WTC11 (cell line): ENCODE measurements around the gene CDH16. TPM values are rescaled to one million over a fixed set of nuclear protein-coding genes. Genes with fewer than 3 reads are reported as not detected.

Experiments used
- ATAC-seq: fragments of 200-7000 bp; cut with Tn5 transposase; 2 replicates; pipeline ENCODE4 v1.10.0; 2021; ENCODE audit warnings: mild to moderate bottlenecking, moderate library complexity
- CTCF ChIA-PET: fragments of 300-600 bp; sonication (Branson Sonifier 250); formaldehyde crosslinking; loops from one replicate; lab custom pipeline; 2021; ENCODE audit warnings: antibody characterized with exemption; lab: Charles Lee
- POLR2A ChIA-PET: fragments of 350-600 bp; sonication (Branson Sonifier 250); formaldehyde crosslinking; loops from one replicate; lab custom pipeline; 2021; ENCODE audit warnings: antibody characterized with exemption; lab: Charles Lee
- DNase-seq: peaks from one replicate; pipeline ENCODE4 v3.0.0; 2021; ENCODE audit warnings: low spot score
- H3K27ac Mint-ChIP-seq: 2 replicates; pipeline ENCODE4 v1.8.0; 2021; ENCODE audit warnings: mixed read lengths
- H3K27me3 Mint-ChIP-seq: 2 replicates; pipeline ENCODE4 v1.8.0; 2021; ENCODE audit warnings: low read depth, mild to moderate bottlenecking, moderate library complexity, mixed read lengths
- H3K36me3 Mint-ChIP-seq: 2 replicates; pipeline ENCODE4 v1.8.0; 2021; ENCODE audit warnings: mixed read lengths
- H3K4me1 Mint-ChIP-seq: 2 replicates; pipeline ENCODE4 v1.8.0; 2022; ENCODE audit warnings: mixed read lengths
- H3K4me3 Mint-ChIP-seq: 2 replicates; pipeline ENCODE4 v1.8.0; 2021; ENCODE audit warnings: mild to moderate bottlenecking, moderate library complexity, mixed read lengths
- H3K9me3 Mint-ChIP-seq: 2 replicates; pipeline ENCODE4 v1.8.0; 2021; ENCODE audit warnings: mixed read lengths
- ATF3 ChIP-seq: sonication (generic); formaldehyde crosslinking; conservative IDR thresholded peaks from 2 replicates; pipeline ENCODE4 v1.8.1; 2022; ENCODE audit warnings: mild to moderate bottlenecking, missing genetic modification reagents
- CDX4 ChIP-seq: fragments of 250-450 bp; sonication (Bioruptor Pico); IDR thresholded peaks from 2 replicates; pipeline ENCODE4 v1.9.0; 2021; ENCODE audit warnings: moderate library complexity, mild to moderate bottlenecking, inconsistent platforms, borderline replicate concordance
- FOXK1 ChIP-seq: sonication (generic); formaldehyde crosslinking; IDR thresholded peaks from 2 replicates; pipeline ENCODE4 v1.8.0; 2022; ENCODE audit warnings: mild to moderate bottlenecking, moderate library complexity, missing genetic modification reagents
- GABPB1 ChIP-seq: sonication (generic); formaldehyde crosslinking; IDR thresholded peaks from 2 replicates; pipeline ENCODE4 v1.8.1; 2023; ENCODE audit warnings: mild to moderate bottlenecking, missing genetic modification reagents
- JUN ChIP-seq: sonication (generic); formaldehyde crosslinking; IDR thresholded peaks from 2 replicates; pipeline ENCODE4 v1.8.0; 2023; ENCODE audit warnings: mild to moderate bottlenecking, missing genetic modification reagents
- MLX ChIP-seq: sonication (generic); formaldehyde crosslinking; IDR thresholded peaks from 2 replicates; pipeline ENCODE4 v1.8.1; 2023; ENCODE audit warnings: mild to moderate bottlenecking, missing genetic modification reagents, moderate library complexity
- MXD4 ChIP-seq: fragments of 250-450 bp; sonication (Bioruptor Pico); IDR thresholded peaks from 2 replicates; pipeline ENCODE4 v1.8.0; 2021; ENCODE audit warnings: mild to moderate bottlenecking, moderate library complexity, borderline replicate concordance
- NR1H2 ChIP-seq: sonication (generic); formaldehyde crosslinking; IDR thresholded peaks from 2 replicates; pipeline ENCODE4 v1.9.0; 2021; ENCODE audit warnings: mild to moderate bottlenecking, moderate library complexity, missing genetic modification reagents
- NR3C1 ChIP-seq: sonication (generic); formaldehyde crosslinking; conservative IDR thresholded peaks from 2 replicates; pipeline ENCODE4 v1.8.1; 2023; ENCODE audit warnings: low read depth, mild to moderate bottlenecking, missing genetic modification reagents
- OVOL2 ChIP-seq: fragments of 250-450 bp; sonication (Bioruptor Pico); IDR thresholded peaks from 2 replicates; pipeline ENCODE4 v1.9.0; 2021; ENCODE audit warnings: mild to moderate bottlenecking, borderline replicate concordance
- PRRX2 ChIP-seq: fragments of 250-450 bp; sonication (Bioruptor Pico); IDR thresholded peaks from 2 replicates; pipeline ENCODE4 v1.8.0; 2021; ENCODE audit warnings: mild to moderate bottlenecking
- RELA ChIP-seq: sonication (generic); formaldehyde crosslinking; IDR thresholded peaks from 2 replicates; pipeline ENCODE4 v1.8.1; 2022; ENCODE audit warnings: missing genetic modification reagents, mild to moderate bottlenecking, borderline replicate concordance
- SMAD4 ChIP-seq: sonication (generic); formaldehyde crosslinking; IDR thresholded peaks from 2 replicates; pipeline ENCODE4 v1.8.0; 2022; ENCODE audit warnings: mild to moderate bottlenecking, missing genetic modification reagents
- SOX15 ChIP-seq: fragments of 250-450 bp; sonication (Bioruptor Pico); IDR thresholded peaks from 2 replicates; pipeline ENCODE4 v1.9.0; 2021; ENCODE audit warnings: mild to moderate bottlenecking
- SP1 ChIP-seq: sonication (generic); formaldehyde crosslinking; conservative IDR thresholded peaks from 2 replicates; pipeline ENCODE4 v1.8.1; 2022; ENCODE audit warnings: missing genetic modification reagents
- TEAD1 ChIP-seq: sonication (generic); formaldehyde crosslinking; IDR thresholded peaks from 2 replicates; pipeline ENCODE4 v1.8.0; 2022; ENCODE audit warnings: mild to moderate bottlenecking, missing genetic modification reagents
- ZBTB21 ChIP-seq: sonication (generic); formaldehyde crosslinking; IDR thresholded peaks from 2 replicates; pipeline ENCODE4 v1.8.1; 2023; ENCODE audit warnings: mild to moderate bottlenecking, missing genetic modification reagents, borderline replicate concordance
- ZBTB43 ChIP-seq: sonication (generic); formaldehyde crosslinking; IDR thresholded peaks from 2 replicates; pipeline ENCODE4 v1.8.1; 2023; ENCODE audit warnings: mild to moderate bottlenecking, missing genetic modification reagents
- ZNF121 ChIP-seq: sonication (generic); formaldehyde crosslinking; IDR thresholded peaks from 2 replicates; pipeline ENCODE4 v1.8.0; 2023; ENCODE audit warnings: missing genetic modification reagents
- ZNF232 ChIP-seq: sonication (generic); formaldehyde crosslinking; IDR thresholded peaks from 2 replicates; pipeline ENCODE4 v1.8.0; 2022; ENCODE audit warnings: mild to moderate bottlenecking, missing genetic modification reagents
- ZNF317 ChIP-seq: sonication (generic); formaldehyde crosslinking; IDR thresholded peaks from 2 replicates; pipeline ENCODE4 v1.8.1; 2023; ENCODE audit warnings: low read depth, mild to moderate bottlenecking, moderate library complexity, missing genetic modification reagents, borderline replicate concordance
- ZNF396 ChIP-seq: fragments of 250-450 bp; sonication (Bioruptor Pico); IDR thresholded peaks from 2 replicates; pipeline ENCODE4 v1.8.0; 2021; ENCODE audit warnings: mild to moderate bottlenecking, moderate library complexity, borderline replicate concordance
- total RNA-seq: library from RNA; stranded (reverse); gene quantifications from 3 replicates; pipeline ENCODE4 v1.2.3, GENCODE V29; 2021
- TF ChIP-seq, protein P1 (sequence below): sonication (generic); formaldehyde crosslinking; IDR thresholded peaks from 2 replicates; pipeline ENCODE4 v1.8.0; 2023; ENCODE audit warnings: missing genetic modification reagents, mild to moderate bottlenecking, borderline replicate concordance
- TF ChIP-seq, protein P2 (sequence below): sonication (generic); formaldehyde crosslinking; IDR thresholded peaks from 2 replicates; pipeline ENCODE4 v1.8.0; 2022; ENCODE audit warnings: mild to moderate bottlenecking, missing genetic modification reagents
- TF ChIP-seq, protein P3 (sequence below): fragments of 250-450 bp; sonication (Bioruptor Pico); IDR thresholded peaks from 2 replicates; pipeline ENCODE4 v1.8.0; 2021; ENCODE audit warnings: mild to moderate bottlenecking

The CDH16 gene
- total RNA-seq, 1 experiment from 2014 or later = not detected

GRCh38 chr16:66891360-66891759, 27.3 kb downstream of the CDH16 start (continued):
- TF ChIP-seq, protein P1, sequence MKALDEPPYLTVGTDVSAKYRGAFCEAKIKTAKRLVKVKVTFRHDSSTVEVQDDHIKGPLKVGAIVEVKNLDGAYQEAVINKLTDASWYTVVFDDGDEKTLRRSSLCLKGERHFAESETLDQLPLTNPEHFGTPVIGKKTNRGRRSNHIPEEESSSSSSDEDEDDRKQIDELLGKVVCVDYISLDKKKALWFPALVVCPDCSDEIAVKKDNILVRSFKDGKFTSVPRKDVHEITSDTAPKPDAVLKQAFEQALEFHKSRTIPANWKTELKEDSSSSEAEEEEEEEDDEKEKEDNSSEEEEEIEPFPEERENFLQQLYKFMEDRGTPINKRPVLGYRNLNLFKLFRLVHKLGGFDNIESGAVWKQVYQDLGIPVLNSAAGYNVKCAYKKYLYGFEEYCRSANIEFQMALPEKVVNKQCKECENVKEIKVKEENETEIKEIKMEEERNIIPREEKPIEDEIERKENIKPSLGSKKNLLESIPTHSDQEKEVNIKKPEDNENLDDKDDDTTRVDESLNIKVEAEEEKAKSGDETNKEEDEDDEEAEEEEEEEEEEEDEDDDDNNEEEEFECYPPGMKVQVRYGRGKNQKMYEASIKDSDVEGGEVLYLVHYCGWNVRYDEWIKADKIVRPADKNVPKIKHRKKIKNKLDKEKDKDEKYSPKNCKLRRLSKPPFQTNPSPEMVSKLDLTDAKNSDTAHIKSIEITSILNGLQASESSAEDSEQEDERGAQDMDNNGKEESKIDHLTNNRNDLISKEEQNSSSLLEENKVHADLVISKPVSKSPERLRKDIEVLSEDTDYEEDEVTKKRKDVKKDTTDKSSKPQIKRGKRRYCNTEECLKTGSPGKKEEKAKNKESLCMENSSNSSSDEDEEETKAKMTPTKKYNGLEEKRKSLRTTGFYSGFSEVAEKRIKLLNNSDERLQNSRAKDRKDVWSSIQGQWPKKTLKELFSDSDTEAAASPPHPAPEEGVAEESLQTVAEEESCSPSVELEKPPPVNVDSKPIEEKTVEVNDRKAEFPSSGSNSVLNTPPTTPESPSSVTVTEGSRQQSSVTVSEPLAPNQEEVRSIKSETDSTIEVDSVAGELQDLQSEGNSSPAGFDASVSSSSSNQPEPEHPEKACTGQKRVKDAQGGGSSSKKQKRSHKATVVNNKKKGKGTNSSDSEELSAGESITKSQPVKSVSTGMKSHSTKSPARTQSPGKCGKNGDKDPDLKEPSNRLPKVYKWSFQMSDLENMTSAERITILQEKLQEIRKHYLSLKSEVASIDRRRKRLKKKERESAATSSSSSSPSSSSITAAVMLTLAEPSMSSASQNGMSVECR (CRISPR knock-in tag) = no peak
- no peak for TF ChIP-seq RELA (CRISPR knock-in tag)
- no peak for TF ChIP-seq TEAD1 (CRISPR knock-in tag)
- TF ChIP-seq FOXK1 (CRISPR knock-in tag) = no peak
- TF ChIP-seq MXD4 (CRISPR knock-in tag) = no peak
- no peak for TF ChIP-seq GABPB1 (CRISPR knock-in tag)
- no peak for TF ChIP-seq ZNF121 (CRISPR knock-in tag)
- no peak for TF ChIP-seq ZNF396 (CRISPR knock-in tag)
- TF ChIP-seq, protein P2, sequence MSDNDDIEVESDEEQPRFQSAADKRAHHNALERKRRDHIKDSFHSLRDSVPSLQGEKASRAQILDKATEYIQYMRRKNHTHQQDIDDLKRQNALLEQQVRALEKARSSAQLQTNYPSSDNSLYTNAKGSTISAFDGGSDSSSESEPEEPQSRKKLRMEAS (CRISPR knock-in tag) = no peak

DNA sequence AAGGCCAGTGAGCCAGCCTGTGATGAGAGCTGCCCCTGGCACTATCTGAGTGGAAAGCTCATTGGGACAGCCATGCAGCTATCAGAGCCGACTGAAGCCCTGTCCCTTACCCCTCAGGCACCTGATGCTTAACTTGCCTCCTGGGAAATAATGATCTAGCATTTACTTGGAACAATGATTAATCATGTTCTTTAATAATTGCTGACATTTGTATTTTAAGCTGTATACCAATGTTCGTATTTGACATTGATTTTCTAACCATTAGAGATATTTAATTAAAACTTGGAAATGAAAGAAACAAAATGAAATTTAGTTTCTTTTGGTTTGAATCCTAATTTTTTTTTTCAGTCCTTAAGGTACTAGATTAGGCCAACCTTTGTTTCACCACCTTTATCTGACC, 27.9 kb downstream of the CDH16 start:
- Mint-ChIP-seq H3K36me3 (peaks cover 5% of the 10 kb centered on the region), H3K4me3 (no peak overlapping the region), H3K27me3 (no peaks in the 10 kb centered on the region), H3K9me3 (no peaks in the 10 kb centered on the region), H3K4me1 (peaks cover 13% of the 10 kb centered on the region), H3K27ac (no peak overlapping the region)
- DNase-seq (no peak), ATAC-seq (no peak)
- ChIA-PET CTCF (interaction anchor here (1.0 to 11.5 kb wide), 4 partner anchors 18 to 60 kb away, joined by 3 to 175 read pairs (median 8); partner anchors contain the start of genes NAE1 and RRAD), POLR2A (no interaction called here)
- TF ChIP-seq ZNF317 (CRISPR knock-in tag) (no peak), SMAD4 (CRISPR knock-in tag) (no peak), NR1H2 (no peak), PRRX2 (no peak), SP1 (CRISPR knock-in tag) (no peak), JUN (CRISPR knock-in tag) (no peak), OVOL2 (CRISPR knock-in tag) (no peak), ATF3 (CRISPR knock-in tag) (no peak), ZBTB43 (CRISPR knock-in tag) (no peak), ZBTB21 (CRISPR knock-in tag) (no peak), NR3C1 (CRISPR knock-in tag) (no peak), CDX4 (CRISPR knock-in tag) (no peak), SOX15 (no peak), MLX (CRISPR knock-in tag) (no peak), ZNF232 (CRISPR knock-in tag) (no peak)
- TF ChIP-seq, protein P3, sequence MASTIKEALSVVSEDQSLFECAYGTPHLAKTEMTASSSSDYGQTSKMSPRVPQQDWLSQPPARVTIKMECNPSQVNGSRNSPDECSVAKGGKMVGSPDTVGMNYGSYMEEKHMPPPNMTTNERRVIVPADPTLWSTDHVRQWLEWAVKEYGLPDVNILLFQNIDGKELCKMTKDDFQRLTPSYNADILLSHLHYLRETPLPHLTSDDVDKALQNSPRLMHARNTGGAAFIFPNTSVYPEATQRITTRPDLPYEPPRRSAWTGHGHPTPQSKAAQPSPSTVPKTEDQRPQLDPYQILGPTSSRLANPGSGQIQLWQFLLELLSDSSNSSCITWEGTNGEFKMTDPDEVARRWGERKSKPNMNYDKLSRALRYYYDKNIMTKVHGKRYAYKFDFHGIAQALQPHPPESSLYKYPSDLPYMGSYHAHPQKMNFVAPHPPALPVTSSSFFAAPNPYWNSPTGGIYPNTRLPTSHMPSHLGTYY = no peak
